ENCODE results near the gene DNAJC6. TPM values are rescaled to one million over a fixed set of nuclear protein-coding genes. Genes with fewer than 3 reads are reported as not detected.

Gene DNAJC6
- total RNA-seq, 4 donors from 2014 or later, result 0.99 to 3.6 (median 2.5) TPM

DNA sequence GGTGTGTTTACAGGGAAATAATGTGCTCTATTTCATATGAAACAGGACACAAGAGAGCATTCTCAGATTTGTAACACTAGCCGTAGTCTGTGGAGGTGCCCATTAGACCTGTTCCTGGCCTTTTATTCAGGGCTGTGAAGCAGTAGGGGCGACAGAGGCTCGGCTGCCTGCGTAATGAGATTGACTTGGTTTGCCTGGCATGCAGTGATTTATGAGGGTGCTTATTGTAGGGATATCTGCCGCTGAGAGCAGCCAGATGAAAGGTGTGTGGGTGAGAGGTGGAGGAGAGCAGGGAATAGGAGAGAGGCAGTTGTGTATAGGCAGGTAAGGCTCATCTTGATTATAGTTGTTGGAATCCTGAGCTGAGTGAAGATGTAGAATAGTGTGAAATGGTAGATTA, 51.3 kb downstream of the DNAJC6 start:
- DNase-seq (ENCODE audit: low spot score in 2 of 2), result no peak
- H3K4me3 ChIP-seq (ENCODE audit: low read depth, poor library complexity, severe bottlenecking), result no peak overlapping the region
- 57 to 68% methylated on average over 5 of the region's 5 CpGs for WGBS, 2 donors
- intact Hi-C loops (cut with DNase I; ENCODE audit: low total_unique reads), result no loop called here
- TF ChIP-seq, protein P1, sequence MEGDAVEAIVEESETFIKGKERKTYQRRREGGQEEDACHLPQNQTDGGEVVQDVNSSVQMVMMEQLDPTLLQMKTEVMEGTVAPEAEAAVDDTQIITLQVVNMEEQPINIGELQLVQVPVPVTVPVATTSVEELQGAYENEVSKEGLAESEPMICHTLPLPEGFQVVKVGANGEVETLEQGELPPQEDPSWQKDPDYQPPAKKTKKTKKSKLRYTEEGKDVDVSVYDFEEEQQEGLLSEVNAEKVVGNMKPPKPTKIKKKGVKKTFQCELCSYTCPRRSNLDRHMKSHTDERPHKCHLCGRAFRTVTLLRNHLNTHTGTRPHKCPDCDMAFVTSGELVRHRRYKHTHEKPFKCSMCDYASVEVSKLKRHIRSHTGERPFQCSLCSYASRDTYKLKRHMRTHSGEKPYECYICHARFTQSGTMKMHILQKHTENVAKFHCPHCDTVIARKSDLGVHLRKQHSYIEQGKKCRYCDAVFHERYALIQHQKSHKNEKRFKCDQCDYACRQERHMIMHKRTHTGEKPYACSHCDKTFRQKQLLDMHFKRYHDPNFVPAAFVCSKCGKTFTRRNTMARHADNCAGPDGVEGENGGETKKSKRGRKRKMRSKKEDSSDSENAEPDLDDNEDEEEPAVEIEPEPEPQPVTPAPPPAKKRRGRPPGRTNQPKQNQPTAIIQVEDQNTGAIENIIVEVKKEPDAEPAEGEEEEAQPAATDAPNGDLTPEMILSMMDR (IDR thresholded peaks at IDR 0.05), result no peak
- no peak for TF ChIP-seq POLR2A (IDR thresholded peaks at IDR 0.05)

DNA sequence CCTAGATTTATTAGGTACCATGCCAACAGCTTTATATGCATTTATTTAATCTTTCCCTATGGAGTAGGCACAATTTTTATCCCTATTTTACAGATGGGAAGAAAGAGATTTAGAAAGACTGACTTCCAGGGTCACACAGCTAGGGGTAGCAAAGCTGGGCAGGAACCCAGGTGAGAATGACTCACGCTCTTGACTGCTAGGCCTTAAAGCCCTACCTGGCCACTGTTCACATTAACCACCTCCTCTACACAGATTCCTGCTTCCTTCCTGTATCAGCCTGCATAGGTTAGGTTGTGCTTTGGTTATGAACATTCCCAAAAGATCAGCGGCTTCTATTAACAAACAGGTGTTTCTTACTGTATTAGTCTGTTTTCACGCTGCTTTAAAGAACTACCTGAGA, 53.2 kb downstream of the DNAJC6 start:
- no peak overlapping the region for H3K4me3 ChIP-seq (ENCODE audit: low read depth, poor library complexity, severe bottlenecking)
- no peak for DNase-seq (ENCODE audit: low spot score in 2 of 2)
- TF ChIP-seq POLR2A (IDR thresholded peaks at IDR 0.05), result no peak
- TF ChIP-seq, protein P1 (IDR thresholded peaks at IDR 0.05), result no peak
- intact Hi-C loops (cut with DNase I; ENCODE audit: low total_unique reads), result no loop called here
- 94 to 95% methylated on average over 3 of the region's 3 CpGs for WGBS, 2 donors

DNA sequence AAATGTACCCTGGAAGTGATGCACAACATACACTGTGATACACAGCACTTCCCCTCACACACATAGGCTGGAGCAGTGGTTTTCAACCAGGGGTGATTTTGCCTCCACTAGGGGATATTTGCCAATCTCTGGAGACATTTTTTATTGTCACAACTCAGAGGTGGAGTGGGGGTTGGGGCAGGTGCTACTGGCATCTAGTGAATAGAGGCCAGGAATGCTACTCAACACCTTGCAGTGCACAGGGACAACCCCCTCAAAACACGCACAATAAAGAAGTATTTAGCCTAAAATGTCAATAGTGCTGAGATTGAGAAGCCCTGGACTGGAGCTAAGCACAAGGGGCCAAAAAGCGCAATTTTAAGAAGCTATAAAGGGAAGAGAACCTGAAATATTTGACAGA, 54.1 kb downstream of the DNAJC6 start:
- 95% methylated on average over 2 of the region's 2 CpGs for WGBS, 2 donors
- TF ChIP-seq, protein P1 (IDR thresholded peaks at IDR 0.05), result no peak
- no peak for TF ChIP-seq POLR2A (IDR thresholded peaks at IDR 0.05)
- no peak overlapping the region for H3K4me3 ChIP-seq (ENCODE audit: low read depth, poor library complexity, severe bottlenecking)
- DNase-seq (ENCODE audit: low spot score in 2 of 2), result no peak
- intact Hi-C loops (cut with DNase I; ENCODE audit: low total_unique reads), result no loop called here

DNA sequence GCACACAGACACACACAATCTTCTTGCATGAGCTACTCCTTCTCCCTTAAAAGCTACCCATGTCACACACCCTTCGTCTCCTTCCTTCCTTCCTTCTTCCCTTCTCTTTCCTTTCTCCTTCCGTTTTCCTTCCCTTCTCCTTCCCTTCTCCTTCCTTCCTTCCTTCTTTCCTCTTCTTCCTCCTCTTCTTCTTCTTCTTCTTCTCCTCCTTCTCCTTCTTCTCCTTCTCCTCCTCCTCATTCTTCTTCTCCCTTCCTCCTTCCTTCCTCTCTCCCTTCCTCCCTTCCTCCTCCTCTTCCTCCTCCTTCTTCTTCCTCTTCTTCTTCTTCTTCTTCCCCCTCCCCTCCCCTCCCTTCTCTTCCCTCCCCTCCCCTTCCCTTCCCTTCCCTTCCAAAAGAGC, 59.1 kb downstream of the DNAJC6 start:
- H3K4me3 ChIP-seq (ENCODE audit: low read depth, poor library complexity, severe bottlenecking), result no peak overlapping the region
- intact Hi-C loops (cut with DNase I; ENCODE audit: low total_unique reads), result no loop called here
- 95 to 96% methylated on average over 2 of the region's 2 CpGs for WGBS, 2 donors
- TF ChIP-seq POLR2A (IDR thresholded peaks at IDR 0.05), result no peak
- TF ChIP-seq, protein P1 (IDR thresholded peaks at IDR 0.05), result no peak
- no peak for DNase-seq (ENCODE audit: low spot score in 2 of 2)

DNA sequence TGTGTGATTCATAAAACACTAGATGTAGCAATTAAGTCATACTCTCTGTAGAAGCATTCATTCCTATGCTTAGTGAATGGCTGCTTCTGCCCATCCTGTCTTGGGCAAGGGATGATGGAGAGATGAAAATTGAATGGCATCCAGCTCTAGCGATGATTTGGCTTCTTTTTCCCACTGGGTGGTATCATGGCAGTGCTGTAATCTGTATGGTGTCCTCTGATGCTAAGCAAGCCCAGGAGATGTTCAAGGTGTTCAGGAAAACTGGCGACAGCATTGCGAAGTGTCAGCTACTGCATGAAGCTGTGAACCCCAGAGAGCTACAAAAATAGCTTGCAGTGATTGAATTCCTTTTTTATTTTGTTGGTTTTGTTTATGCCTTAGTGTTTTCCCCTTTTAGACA, 62.2 kb downstream of the DNAJC6 start:
- intact Hi-C loops (cut with DNase I; ENCODE audit: low total_unique reads), result no loop called here
- no peak for DNase-seq (ENCODE audit: low spot score in 2 of 2)
- H3K4me3 ChIP-seq (ENCODE audit: low read depth, poor library complexity, severe bottlenecking), result no peak overlapping the region
- WGBS, 2 donors, result 85 to 87% methylated on average over 3 of the region's 3 CpGs
- no peak for TF ChIP-seq POLR2A (IDR thresholded peaks at IDR 0.05)
- TF ChIP-seq, protein P1 (IDR thresholded peaks at IDR 0.05), result no peak

DNA sequence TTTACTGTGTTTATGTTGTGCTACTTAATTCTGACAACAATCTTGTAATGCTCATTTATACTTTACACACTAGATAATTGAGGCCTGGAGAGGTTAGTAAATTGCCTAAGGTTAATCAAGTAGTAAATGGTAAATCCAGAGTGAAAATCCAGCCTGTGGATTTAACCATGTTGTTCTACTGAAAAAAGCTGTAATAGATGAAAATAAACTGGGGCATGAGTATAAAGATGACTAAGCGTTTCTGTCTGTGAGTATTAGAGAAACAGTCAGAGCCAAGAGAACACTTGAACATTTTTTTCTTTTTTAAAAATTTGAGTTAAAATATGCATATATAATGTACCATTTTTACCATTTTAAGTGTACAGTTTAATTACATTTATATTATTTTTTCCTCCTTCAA, 63.2 kb downstream of the DNAJC6 start:
- intact Hi-C loops (cut with DNase I; ENCODE audit: low total_unique reads), result no loop called here
- no peak overlapping the region for H3K4me3 ChIP-seq (ENCODE audit: low read depth, poor library complexity, severe bottlenecking)
- no peak for DNase-seq (ENCODE audit: low spot score in 2 of 2)
- TF ChIP-seq POLR2A (IDR thresholded peaks at IDR 0.05), result no peak
- TF ChIP-seq, protein P1 (IDR thresholded peaks at IDR 0.05), result no peak
- 53 to 60% methylated on average over 1 of the region's 1 CpG for WGBS, 2 donors
